MCF 10A (cell line): ENCODE results near the gene CFAP43. TPM values are rescaled to one million over a fixed set of nuclear protein-coding genes. Genes with fewer than 3 reads are reported as not detected.
A peak's percentile ranks its signal among the peaks of the same experiment; 100 is the strongest.

ENCODE experiments used
- BruUV-seq: library from RNA; stranded (reverse); fragments of 400-500 nt; replicated peaks from 2 replicates; lab custom pipeline; 2021; lab: Mats Ljungman, UMichigan
- CTCF ChIA-PET: fragments of 300-600 bp; sonication (Branson Sonifier 250); formaldehyde crosslinking; extraction: SDS; loops from one replicate; lab custom pipeline; 2021; ENCODE audit warnings: antibody characterized with exemption, inconsistent platforms; lab: Yijun Ruan, JAX
- POLR2A ChIA-PET: fragments of 300-600, 350-650 bp; sonication (Branson Sonifier 250); formaldehyde crosslinking; extraction: SDS; loops from one replicate; lab custom pipeline; 2020; ENCODE audit warnings: antibody characterized with exemption, inconsistent platforms; lab: Yijun Ruan, JAX
- DNase-seq: peaks from one replicate; pipeline ENCODE4 v3.0.0-alpha.2; 2018; ENCODE audit not compliant: unreplicated experiment
- H3K27ac Mint-ChIP-seq: one replicate; pipeline ENCODE4 v1.8.0; 2022; ENCODE audit warnings: mild to moderate bottlenecking, low read depth, mixed read lengths; ENCODE audit not compliant: unreplicated experiment
- H3K27me3 Mint-ChIP-seq: one replicate; pipeline ENCODE4 v1.8.0; 2022; ENCODE audit warnings: mixed read lengths; ENCODE audit not compliant: insufficient read depth, unreplicated experiment
- H3K36me3 Mint-ChIP-seq: one replicate; pipeline ENCODE4 v1.8.0; 2022; ENCODE audit warnings: mild to moderate bottlenecking, moderate library complexity, mixed read lengths; ENCODE audit not compliant: insufficient read depth, unreplicated experiment
- H3K4me1 Mint-ChIP-seq: one replicate; pipeline ENCODE4 v1.8.0; 2022; ENCODE audit warnings: mixed read lengths; ENCODE audit not compliant: insufficient read depth, unreplicated experiment
- H3K4me3 Mint-ChIP-seq: one replicate; pipeline ENCODE4 v1.8.0; 2022; ENCODE audit warnings: mild to moderate bottlenecking, moderate library complexity, mixed read lengths; ENCODE audit not compliant: unreplicated experiment
- H3K9me3 Mint-ChIP-seq: one replicate; pipeline ENCODE4 v1.8.0; 2022; ENCODE audit warnings: mixed read lengths; ENCODE audit not compliant: unreplicated experiment
- CTCF ChIP-seq: fragments of 200-600 bp; IDR thresholded peaks from one replicate; pipeline ENCODE4 v1.8.0; 2022; ENCODE audit warnings: antibody characterized with exemption, mild to moderate bottlenecking; ENCODE audit not compliant: unreplicated experiment
- intact Hi-C: fragments of 100-400 bp; cut with micrococcal nuclease; formaldehyde crosslinking; loops from 2 replicates; pipeline ENCODE4 v1.14.1; 2022
- total RNA-seq: library from RNA; stranded (reverse); gene quantifications from 2 replicates; pipeline ENCODE4 v1.2.3, GENCODE V29; 2022

CFAP43 gene
- total RNA-seq, 1 experiment from 2014 or later = 0.42 TPM

- TSS peak; percentile 75 for BruUV-seq
- no peaks in the 10 kb centered on the region for H3K9me3 Mint-ChIP-seq
- H3K4me3 Mint-ChIP-seq = peak overlapping the region; percentile 85
- ChIA-PET POLR2A (interaction anchor here (0.6 to 4.4 kb wide), 11 partner anchors 9 to 396 kb away, joined by 3 to 42 read pairs (median 9); partner anchors contain the start of genes CFAP43, CFAP58, GSTO1 and SFR1), CTCF (interaction anchor here (0.6 to 2.0 kb wide), 2 partner anchors 23 to 93 kb away, joined by 3 to 8 read pairs; no protein-coding TSS in a partner anchor)
- H3K27me3 Mint-ChIP-seq = no peaks in the 10 kb centered on the region
- DNase-seq = no peak
- intact Hi-C loops = no loop called here
- TF ChIP-seq CTCF = no peak
- H3K36me3 Mint-ChIP-seq = peaks cover 54% of the 10 kb centered on the region
- peak overlapping the region; percentile 92 for H3K27ac Mint-ChIP-seq
- peaks cover 8% of the 10 kb centered on the region for H3K4me1 Mint-ChIP-seq
These were observed 36.2 kb upstream of the CFAP43 start for GRCh38 chr10:104268405-104268712.

GRCh38 chr10:104267721-104268404 lies 35.7 kb upstream of the CFAP43 start:
- Mint-ChIP-seq H3K27ac (peak overlapping the region; percentile 92), H3K36me3 (peaks cover 58% of the 10 kb centered on the region), H3K4me3 (peak overlapping the region; percentile 85), H3K9me3 (no peaks in the 10 kb centered on the region), H3K4me1 (peaks cover 8% of the 10 kb centered on the region), H3K27me3 (no peaks in the 10 kb centered on the region)
- intact Hi-C loops = no loop called here
- DNase-seq = no peak
- POLR2A ChIA-PET = interaction anchor here (0.6 to 4.4 kb wide), 6 partner anchors 8 to 61 kb away, joined by 3 to 25 read pairs (median 6); partner anchors contain the start of gene GSTO1
- TF ChIP-seq CTCF = no peak
- BruUV-seq = no TSS peak
- CTCF ChIA-PET = interaction anchor here (1.4 to 1.5 kb wide), 2 partner anchors 24 to 85 kb away, joined by 4 to 7 read pairs; partner anchors contain the start of gene CFAP58

- no peak for TF ChIP-seq CTCF
- no peaks in the 10 kb centered on the region for H3K9me3 Mint-ChIP-seq
- BruUV-seq = no TSS peak
- peaks cover 88% of the 10 kb centered on the region for H3K36me3 Mint-ChIP-seq
- DNase-seq = no peak
- no peak overlapping the region for H3K4me3 Mint-ChIP-seq
- peaks cover 25% of the 10 kb centered on the region for H3K4me1 Mint-ChIP-seq
- no peak overlapping the region for H3K27ac Mint-ChIP-seq
- ChIA-PET POLR2A (interaction anchor here (0.5 to 4.4 kb wide), 2 partner anchors 9 to 1865 kb away, joined by 3 to 25 read pairs; partner anchors contain the start of gene GSTO1), CTCF (interaction anchor here (14.7 kb wide), 1 partner anchor 8 kb away, joined by 139 read pairs; the partner anchor contains the start of gene GSTO2)
- intact Hi-C loops = no loop called here
- H3K27me3 Mint-ChIP-seq = no peaks in the 10 kb centered on the region
These were observed 32.6 kb upstream of the CFAP43 start for GRCh38 chr10:104264783-104265182.

GRCh38 chr10:104262055-104262454 lies 29.9 kb upstream of the CFAP43 start:
- POLR2A ChIA-PET = interaction anchor here (0.7 to 3.4 kb wide), 3 partner anchors 11 to 30 kb away, joined by 3 to 12 read pairs (median 4); partner anchors contain the start of gene CFAP43
- no TSS peak for BruUV-seq

More at GRCh38 chr10:104262055-104262454, 29.9 kb upstream of the CFAP43 start:
- TF ChIP-seq CTCF = no peak
- DNase-seq = no peak
- Mint-ChIP-seq H3K27ac (peak overlapping the region; percentile 89), H3K4me3 (no peak overlapping the region), H3K36me3 (peaks cover 90% of the 10 kb centered on the region), H3K4me1 (peaks cover 29% of the 10 kb centered on the region), H3K9me3 (no peaks in the 10 kb centered on the region), H3K27me3 (no peaks in the 10 kb centered on the region)
- CTCF ChIA-PET = interaction anchor here (14.7 kb wide), 1 partner anchor 11 kb away, joined by 139 read pairs; the partner anchor contains the start of gene GSTO2
- intact Hi-C loops = no loop called here
